LHCN-M2 (cell line): ENCODE data around the gene PLA2G15. TPM values are rescaled to one million over a fixed set of nuclear protein-coding genes. Genes with fewer than 3 reads are reported as not detected.
A peak's percentile ranks its signal among the peaks of the same experiment; 100 is the strongest.

ENCODE experiments used
- DNase-seq: peaks from one replicate; pipeline ENCODE4 v3.0.0-alpha.2; 2012; ENCODE audit warnings: low read depth
- total RNA-seq: library from RNA; depleted of rRNA; stranded (reverse); fragments of >200 nt; gene quantifications from 2 replicates; pipeline ENCODE4 v1.2.3, GENCODE V29; 2014

Gene PLA2G15
- total RNA-seq, 1 experiment from 2014 or later, result 31.1 TPM

DNA sequence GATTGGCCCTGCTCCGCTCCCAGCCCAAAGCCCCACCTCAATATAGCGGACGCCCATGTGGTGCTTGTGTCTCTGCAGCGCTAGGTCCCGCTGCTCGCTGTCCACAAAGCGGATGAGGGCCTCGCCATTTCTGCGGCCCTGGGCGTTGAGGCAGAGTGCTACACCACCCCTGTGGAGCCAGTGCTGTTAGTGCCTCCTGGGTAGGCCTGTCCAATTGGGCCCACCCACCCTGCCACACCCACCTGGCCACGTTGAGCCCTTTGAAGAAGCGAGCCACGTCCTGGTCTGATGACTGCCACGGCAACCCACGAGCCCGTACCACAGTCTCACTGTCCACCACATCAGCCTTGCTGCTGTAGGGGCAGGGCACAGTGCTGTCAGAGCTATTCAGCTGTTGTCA is 12.8 kb upstream of the PLA2G15 start:
- DNase-seq, result no peak

DNA sequence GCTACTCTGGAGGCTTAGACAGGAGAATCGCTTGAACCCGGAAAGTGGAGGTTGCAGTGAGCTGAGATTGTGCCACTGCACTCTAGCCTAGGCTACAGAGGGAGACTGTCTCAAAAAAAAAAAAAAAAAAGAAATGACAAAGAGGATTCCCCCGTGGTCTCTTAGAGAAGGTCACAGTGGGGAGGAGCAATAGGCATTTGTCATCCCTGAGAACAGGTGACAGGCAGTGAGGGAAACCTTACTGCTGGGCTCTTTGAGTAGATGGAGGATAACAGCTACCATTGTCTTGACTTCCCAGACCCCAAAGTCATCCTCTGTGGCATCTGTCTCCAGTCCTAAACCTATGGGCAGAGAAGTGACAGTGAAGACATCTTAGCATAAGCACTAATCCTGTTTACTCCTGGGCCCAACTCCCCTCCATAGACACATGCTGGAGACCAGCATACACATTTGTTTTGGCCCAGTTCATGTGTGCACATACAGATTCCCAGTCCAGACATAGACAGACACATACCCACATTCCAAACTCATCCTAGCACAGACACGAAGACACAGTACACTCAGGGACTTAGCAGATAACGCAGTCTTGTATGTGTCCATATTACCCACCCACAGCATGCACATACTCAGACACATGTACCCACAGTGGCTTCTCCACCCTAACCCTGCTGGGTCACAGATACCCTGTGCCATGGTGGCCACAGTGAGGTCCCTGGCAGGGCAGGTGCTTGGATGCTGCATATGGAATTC is 11.9 kb upstream of the PLA2G15 start:
- DNase-seq, result no peak

GRCh38 chr16:68233835-68234187 is 11.4 kb upstream of the PLA2G15 start:
- DNase-seq, result no peak

DNA sequence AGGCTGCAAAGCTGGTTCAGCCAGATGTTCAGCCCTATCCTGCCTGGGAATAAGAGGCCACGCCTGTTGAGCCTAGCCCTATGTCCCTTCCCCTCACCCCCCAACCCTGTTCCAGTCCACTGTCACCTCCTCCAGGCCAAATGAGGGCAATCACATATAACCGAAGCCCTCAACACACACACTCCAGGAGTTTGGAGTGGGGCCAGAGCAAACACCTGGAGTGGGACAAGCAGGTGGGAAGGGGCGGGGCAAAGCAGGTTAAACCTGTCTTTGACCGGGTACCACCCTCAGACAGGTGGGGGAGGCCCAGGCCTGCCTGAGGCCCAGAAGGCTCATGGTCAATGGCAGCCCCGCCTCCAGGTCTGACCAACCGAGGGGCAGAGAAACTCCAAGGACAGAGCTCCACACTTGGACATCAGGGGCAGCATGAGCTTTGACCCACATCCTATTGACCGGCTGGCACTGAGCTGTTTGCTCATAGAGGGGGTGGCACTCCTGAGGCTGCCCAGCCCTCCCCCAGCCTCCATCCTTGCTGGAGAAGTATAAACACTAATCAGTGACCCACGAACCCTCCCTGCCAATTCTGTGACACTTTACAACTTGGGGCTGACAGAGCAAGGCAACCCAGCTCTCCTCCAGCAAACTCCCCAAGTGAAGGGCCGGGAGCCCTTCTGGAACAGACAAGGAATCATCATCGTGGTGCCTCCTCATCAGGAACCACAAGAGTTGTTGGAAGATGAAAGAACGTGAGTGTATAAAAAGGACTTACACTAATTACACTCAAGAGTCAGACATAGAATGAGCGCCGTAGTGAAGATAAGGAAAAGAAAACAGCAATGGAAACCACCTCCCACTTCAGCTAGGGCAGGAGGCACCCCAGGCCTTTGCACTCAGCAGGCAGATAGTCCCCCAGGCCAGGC is 10.7 kb upstream of the PLA2G15 start:
- DNase-seq, result no peak

GRCh38 chr16:68235108-68235886 is 9.9 kb upstream of the PLA2G15 start:
- no peak for DNase-seq

GRCh38 chr16:68235887-68236136 is 9.4 kb upstream of the PLA2G15 start, which contains the start of gene ESRP2:
Gene ESRP2, minus strand, starts transcription at chr16:68236127. Its CDS starts 82 bp downstream, at chr16:68236045.
- DNase-seq, result no peak

DNA sequence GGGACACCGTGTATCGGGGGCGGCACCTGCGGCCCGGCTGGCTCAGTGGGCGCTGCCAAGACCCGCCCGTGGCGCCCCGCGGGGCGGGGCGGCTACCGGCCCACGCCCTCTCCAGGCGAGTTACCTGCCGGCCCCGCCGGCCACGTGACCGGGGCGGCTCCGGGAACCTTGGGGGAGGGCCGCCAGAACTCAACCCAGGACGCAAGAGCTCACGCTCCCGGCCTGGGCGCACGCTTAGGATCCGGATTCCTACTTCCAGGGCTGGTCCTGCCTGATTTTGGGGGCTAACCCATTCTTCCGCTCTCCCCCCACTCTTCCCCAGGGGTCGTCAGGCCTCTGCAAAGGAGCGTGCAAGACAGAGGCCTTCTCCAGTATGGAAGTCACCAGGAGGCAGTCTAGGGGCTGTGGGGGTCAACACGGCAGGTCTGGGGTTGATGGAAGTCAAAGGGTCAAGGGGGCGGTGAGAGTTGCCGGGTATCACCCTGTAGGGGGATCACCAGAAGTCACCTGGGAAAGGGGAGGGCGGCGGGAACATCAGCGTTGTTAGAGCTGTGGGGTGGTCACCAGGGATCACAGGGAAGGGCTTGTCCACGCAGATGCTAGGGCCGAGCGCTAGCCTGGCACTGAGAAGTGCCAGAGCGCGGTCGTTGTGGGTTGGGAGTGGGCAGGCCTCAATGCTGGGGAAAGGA is 8.9 kb upstream of the PLA2G15 start:
- DNase-seq, result no peak

DNA sequence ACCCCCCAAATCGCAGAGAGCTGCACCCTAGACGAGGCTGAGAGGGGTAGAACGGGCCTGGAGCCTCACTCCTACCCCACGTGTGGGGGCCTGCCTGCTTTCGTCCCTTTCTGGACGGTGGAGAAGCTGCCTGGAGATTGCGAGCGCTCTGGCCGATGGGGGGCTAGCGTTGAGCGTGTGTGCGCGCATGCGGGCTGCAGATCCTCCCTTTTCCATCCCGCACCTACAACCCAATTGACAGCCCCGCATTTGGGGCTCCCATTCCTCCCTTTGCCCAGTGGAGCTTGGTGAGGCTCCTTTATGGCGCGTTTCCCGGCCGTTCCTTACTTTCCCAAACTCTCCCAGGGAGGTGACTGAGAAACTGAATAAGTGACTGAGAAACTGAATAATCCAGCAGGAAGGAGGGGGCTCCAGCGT is 8.3 kb upstream of the PLA2G15 start:
- DNase-seq, result no peak

DNA sequence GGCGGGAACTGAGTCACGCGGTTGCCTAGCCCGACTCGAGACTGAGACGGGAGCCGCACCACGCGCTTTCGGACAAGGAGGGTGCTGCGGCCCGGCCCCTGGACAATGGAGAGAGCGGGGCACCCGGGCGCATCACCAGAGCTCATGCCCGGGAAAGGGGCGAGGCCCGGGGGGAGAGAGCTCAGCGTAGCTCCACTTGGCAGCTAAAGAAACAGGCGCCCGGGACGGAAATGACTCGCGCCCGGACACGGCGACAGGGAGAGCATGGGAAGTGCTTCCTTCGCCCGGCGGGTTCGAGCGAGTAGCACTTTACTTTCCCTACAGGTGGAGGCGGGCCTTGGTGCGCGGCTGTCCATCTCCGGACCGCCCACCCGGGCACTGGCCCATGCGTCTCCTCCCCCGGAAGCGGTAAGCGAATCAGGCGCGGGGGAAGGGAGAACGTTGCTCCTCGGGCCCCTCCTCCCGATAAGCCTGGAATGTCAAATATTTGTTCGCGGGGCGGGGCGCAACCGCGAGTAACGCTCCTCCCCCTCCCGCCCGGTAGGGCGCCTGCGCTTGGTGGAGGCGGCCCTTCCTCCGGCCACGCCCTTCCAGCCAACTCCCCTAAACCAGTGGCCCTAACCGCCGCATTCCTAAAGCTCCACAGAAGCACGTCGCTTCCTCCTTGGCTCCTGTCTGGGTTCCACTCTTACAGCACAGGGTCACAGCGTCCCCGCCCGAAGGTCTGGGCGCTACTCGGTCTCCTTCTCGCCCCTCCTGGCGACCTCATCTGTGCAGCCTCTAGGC is 7.7 kb upstream of the PLA2G15 start:
- DNase-seq, result peak; percentile 97

GRCh38 chr16:68238029-68238345 is 7.2 kb upstream of the PLA2G15 start:
- no peak for DNase-seq

DNA sequence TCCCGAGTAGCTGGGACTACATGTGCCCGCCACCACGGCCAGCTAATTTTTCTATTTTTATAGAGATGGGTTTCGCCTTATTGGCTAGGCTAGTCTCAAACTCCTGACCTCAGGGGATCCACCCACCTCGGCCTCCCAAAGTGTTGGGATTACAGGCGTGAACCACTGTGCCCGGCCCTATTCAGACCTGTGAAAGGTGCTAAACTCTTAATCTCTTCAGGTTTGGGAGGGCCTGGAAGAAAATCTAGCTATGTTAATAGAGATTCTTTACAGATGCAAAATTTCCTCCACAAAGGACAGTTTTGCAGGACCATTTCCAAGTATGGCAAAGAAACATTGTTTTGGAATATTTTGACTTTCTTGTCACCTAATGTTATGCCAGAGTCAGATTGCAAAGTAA is 3.1 kb upstream of the PLA2G15 start:
- DNase-seq, result no peak

- no peak for DNase-seq
These were observed 2.0 kb upstream of the PLA2G15 start for GRCh38 chr16:68242926-68243858.

DNA sequence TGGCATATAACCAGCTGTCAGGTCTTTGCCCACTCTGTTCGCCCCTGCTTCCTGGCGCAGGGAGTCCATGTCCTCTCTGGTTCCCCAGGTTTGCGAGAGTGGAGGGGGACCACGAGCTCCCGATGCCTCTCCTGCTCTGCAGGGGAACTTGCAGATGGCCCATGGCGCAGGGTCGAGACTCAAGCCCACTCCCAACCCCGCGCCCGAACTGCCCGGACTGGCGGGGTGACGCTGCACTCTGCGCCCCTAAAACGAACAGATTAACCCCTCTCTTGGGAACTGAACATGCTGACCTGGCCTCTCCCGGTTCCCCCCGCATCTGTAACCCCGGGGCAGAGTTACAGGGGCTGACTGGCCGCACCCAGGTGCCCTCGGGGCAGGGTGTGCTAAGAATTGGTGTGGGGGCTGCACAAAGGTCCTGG is 681 bp upstream of the PLA2G15 start:
- no peak for DNase-seq

DNA sequence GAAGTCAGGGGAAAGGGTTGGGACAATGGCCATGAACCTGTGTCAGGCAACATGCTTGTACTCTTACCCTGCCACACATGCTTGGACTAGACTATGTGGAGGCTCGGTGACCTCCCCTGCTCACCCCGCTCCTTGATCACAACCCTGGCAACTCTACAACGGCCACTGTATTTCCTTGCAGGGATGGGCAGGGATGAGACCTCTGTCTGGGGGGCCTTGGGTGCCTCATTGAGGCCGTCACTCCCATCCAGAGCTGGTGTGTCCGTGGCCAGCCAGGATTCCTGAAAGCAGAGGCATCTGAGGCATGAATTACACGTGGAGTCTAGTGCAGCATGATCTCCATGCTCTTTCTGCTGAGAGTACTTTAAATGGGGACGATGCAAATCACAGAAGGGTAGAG is 948 bp downstream of the PLA2G15 start:
- no peak for DNase-seq

- DNase-seq, result no peak
These were observed 1.5 kb downstream of the PLA2G15 start for GRCh38 chr16:68246666-68247065.

- DNase-seq, result no peak
These were observed 2.2 kb downstream of the PLA2G15 start for GRCh38 chr16:68247400-68247799.

GRCh38 chr16:68247932-68248331 is 2.8 kb downstream of the PLA2G15 start:
- DNase-seq, result no peak

DNA sequence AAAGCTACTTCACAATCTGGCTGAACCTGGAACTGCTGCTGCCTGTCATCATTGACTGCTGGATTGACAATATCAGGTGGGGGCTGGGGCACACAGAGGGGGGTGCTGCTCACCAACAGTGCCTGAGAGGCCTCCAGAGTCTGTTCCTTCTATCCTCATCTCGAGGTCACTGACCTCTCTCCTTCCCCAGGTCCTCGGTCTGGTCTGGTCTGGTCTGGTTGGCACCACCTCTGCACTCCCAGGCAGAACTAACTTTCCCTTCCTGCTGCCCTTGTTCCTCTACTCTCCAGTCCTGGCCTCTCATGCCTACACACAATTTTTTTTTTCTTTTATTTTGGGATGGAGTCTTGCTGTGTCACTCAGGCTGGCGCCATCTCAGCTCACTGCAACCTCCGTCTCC is 4.2 kb downstream of the PLA2G15 start:
- no peak for DNase-seq

DNA sequence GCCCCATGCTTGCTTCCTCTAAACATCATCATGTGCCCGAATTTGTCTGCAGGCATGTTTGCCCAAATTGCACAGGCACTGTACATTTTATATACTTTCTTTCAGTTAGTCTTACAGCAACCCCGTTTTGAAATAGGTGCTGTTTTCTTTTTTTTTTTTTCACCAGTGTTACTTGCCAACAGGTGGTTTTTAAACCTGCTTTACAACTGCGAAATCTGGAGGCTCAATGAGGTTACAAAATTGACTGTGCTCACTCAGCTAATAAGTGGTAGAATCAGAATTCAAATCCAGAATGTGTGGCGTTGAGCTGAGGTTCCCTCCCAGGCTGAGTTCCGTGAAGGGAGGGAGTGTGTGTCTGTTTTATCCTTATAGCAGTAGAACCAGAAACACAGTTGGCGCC is 5.8 kb downstream of the PLA2G15 start:
- no peak for DNase-seq

DNA sequence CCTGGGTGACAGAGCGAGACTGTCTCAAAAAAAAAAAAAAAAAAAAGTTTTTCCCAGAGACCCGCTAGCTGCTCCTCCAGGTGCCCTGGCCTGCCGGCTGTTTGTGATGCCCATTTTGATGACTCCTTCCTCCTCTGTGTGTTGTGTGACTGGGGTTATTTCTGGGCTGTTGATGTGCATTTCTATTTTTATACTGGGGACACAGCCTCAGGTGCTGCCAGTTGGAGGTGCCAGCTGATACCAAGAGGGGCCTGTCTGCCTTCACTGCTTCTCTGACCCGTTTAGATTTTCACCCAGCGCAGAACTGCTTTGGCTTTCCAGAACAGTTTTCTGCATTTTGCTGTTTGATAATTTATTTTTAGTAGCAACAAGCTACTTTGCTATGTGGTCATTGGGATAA is 6.7 kb downstream of the PLA2G15 start:
- DNase-seq, result no peak
